ENCODE results near the gene AKR1C8. TPM values are rescaled to one million over a fixed set of nuclear protein-coding genes. Genes with fewer than 3 reads are reported as not detected.

AKR1C8 gene
- total RNA-seq, 1 donor from 2014 or later, result not detected

- Mint-ChIP-seq H3K27ac (no peak overlapping the region), H3K9me3 (peaks cover 9% of the 10 kb centered on the region), H3K36me3 (no peaks in the 10 kb centered on the region), H3K4me3 (no peak overlapping the region), H3K27me3 (ENCODE audit: insufficient read depth, low read depth) (peaks cover 2% of the 10 kb centered on the region), H3K4me1 (no peaks in the 10 kb centered on the region)
- Histone ChIP-seq H2AFZ (replicated peaks) (no peak overlapping the region), H3K4me2 (no peak overlapping the region), H3K9ac (no peak overlapping the region), H3K9me3 (ENCODE audit: low read depth) (no peaks in the 10 kb centered on the region), H3K4me3 (no peak overlapping the region), H3K27ac (no peak overlapping the region), H3K79me2 (ENCODE audit: low read depth) (no peaks in the 10 kb centered on the region), H3F3A (ENCODE audit: low read depth) (no peaks in the 10 kb centered on the region), H3K36me3 (peaks cover 4% of the 10 kb centered on the region), H4K20me1 (ENCODE audit: low read depth) (no peaks in the 10 kb centered on the region), H3K4me1 (no peaks in the 10 kb centered on the region), H3K27me3 (no peaks in the 10 kb centered on the region)
- no peak for DNase-seq (ENCODE audit: low spot score)
- TF ChIP-seq EZH2 (IDR thresholded peaks at IDR 0.05) (no peak), EZH2phosphoT487 (IDR thresholded peaks at IDR 0.05) (no peak), CTCF (IDR thresholded peaks at IDR 0.05) (no peak)
These were observed 33.9 kb downstream of the AKR1C8 start for GRCh38 chr10:5151076-5151475.

- Histone ChIP-seq H2AFZ (replicated peaks) (no peak overlapping the region), H4K20me1 (ENCODE audit: low read depth) (no peaks in the 10 kb centered on the region), H3K79me2 (ENCODE audit: low read depth) (no peaks in the 10 kb centered on the region), H3K4me3 (no peak overlapping the region), H3K27ac (no peak overlapping the region), H3K4me2 (no peak overlapping the region), H3K4me1 (no peaks in the 10 kb centered on the region), H3F3A (ENCODE audit: low read depth) (no peaks in the 10 kb centered on the region), H3K36me3 (peaks cover 4% of the 10 kb centered on the region), H3K9me3 (ENCODE audit: low read depth) (no peaks in the 10 kb centered on the region), H3K9ac (no peak overlapping the region), H3K27me3 (no peaks in the 10 kb centered on the region)
- H3K27ac Mint-ChIP-seq, result no peak overlapping the region
- peaks cover 2% of the 10 kb centered on the region for H3K27me3 Mint-ChIP-seq (ENCODE audit: insufficient read depth, low read depth)
- no peak for DNase-seq (ENCODE audit: low spot score)
- H3K4me3 Mint-ChIP-seq, result no peak overlapping the region
- no peaks in the 10 kb centered on the region for H3K36me3 Mint-ChIP-seq
- H3K4me1 Mint-ChIP-seq, result no peaks in the 10 kb centered on the region
- TF ChIP-seq CTCF (IDR thresholded peaks at IDR 0.05) (no peak), EZH2phosphoT487 (IDR thresholded peaks at IDR 0.05) (no peak), EZH2 (IDR thresholded peaks at IDR 0.05) (no peak)
- peaks cover 9% of the 10 kb centered on the region for H3K9me3 Mint-ChIP-seq
These were observed 36.3 kb downstream of the AKR1C8 start for GRCh38 chr10:5148678-5149032.

GRCh38 chr10:5147981-5148677 lies 36.8 kb downstream of the AKR1C8 start:
- Histone ChIP-seq H3F3A (ENCODE audit: low read depth) (no peaks in the 10 kb centered on the region), H4K20me1 (ENCODE audit: low read depth) (no peaks in the 10 kb centered on the region), H3K27ac (no peak overlapping the region), H2AFZ (replicated peaks) (no peak overlapping the region), H3K4me3 (no peak overlapping the region), H3K9ac (no peak overlapping the region), H3K79me2 (ENCODE audit: low read depth) (no peaks in the 10 kb centered on the region), H3K27me3 (no peaks in the 10 kb centered on the region), H3K4me2 (no peak overlapping the region), H3K9me3 (ENCODE audit: low read depth) (no peaks in the 10 kb centered on the region), H3K4me1 (no peaks in the 10 kb centered on the region), H3K36me3 (peaks cover 4% of the 10 kb centered on the region)
- Mint-ChIP-seq H3K36me3 (no peaks in the 10 kb centered on the region), H3K27me3 (ENCODE audit: insufficient read depth, low read depth) (no peaks in the 10 kb centered on the region), H3K4me1 (no peaks in the 10 kb centered on the region), H3K9me3 (peaks cover 9% of the 10 kb centered on the region), H3K4me3 (no peak overlapping the region), H3K27ac (no peak overlapping the region)
- no peak for DNase-seq (ENCODE audit: low spot score)
- no peak for TF ChIP-seq EZH2 (IDR thresholded peaks at IDR 0.05)
- TF ChIP-seq CTCF (IDR thresholded peaks at IDR 0.05), result no peak
- no peak for TF ChIP-seq EZH2phosphoT487 (IDR thresholded peaks at IDR 0.05)

All from neural progenitor cell (in vitro differentiated cells).